Panc1 (cell line): Measurements from ENCODE around the gene NPY1R.

Source experiments
- CTCF ChIP-seq: fragments of 450-650 bp; IDR thresholded peaks from 2 replicates; pipeline ENCODE4 v1.5.1; 2017; ENCODE audit warnings: mild to moderate bottlenecking
- POLR2AphosphoS5 ChIP-seq: IDR thresholded peaks from 2 replicates; pipeline ENCODE4 v1.6.1; 2012; ENCODE audit warnings: mild to moderate bottlenecking, low read depth, low read length, moderate library complexity
- REST ChIP-seq, 2 experiments: IDR thresholded peaks; 2 replicates each; pipeline ENCODE4 v1.6.1; 2011 to 2012; ENCODE audit warnings: low read depth in 2 of 2, control low read depth in 1 of 2, low read length in 1 of 2, mild to moderate bottlenecking in 1 of 2, moderate library complexity in 1 of 2; ENCODE audit not compliant: insufficient read depth in 1 of 2
- SIN3A ChIP-seq: IDR thresholded peaks from 2 replicates; pipeline ENCODE4 v1.6.1; 2012; ENCODE audit warnings: low read depth, mild to moderate bottlenecking, low read length, moderate library complexity, borderline replicate concordance; ENCODE audit not compliant: insufficient read depth

- TF ChIP-seq CTCF (no peak), POLR2AphosphoS5 (no peak), SIN3A (no peak), REST (IDR thresholded peaks at IDR 0.05; ENCODE audit: insufficient read depth in 1 of 2, low read depth in 2 of 2, low read length in 1 of 2) (no peak)
Observed at GRCh38 chr4:163344147-163345125, 12.0 kb upstream of the NPY1R start.
